SK-N-MC (cell line): ENCODE results near the gene USP38.
"Not testable (repeated sequence)": the region's sequence is repeated elsewhere in the genome, so short reads cannot be mapped to it uniquely, and the experiment has no call there.

Experiments used
- EZH2 ChIP-seq: fragments of 200-600 bp; sonication (generic); IDR thresholded peaks from one replicate; pipeline ENCODE4 v1.6.1; 2017; ENCODE audit warnings: antibody characterized with exemption
- POLR2AphosphoS5 ChIP-seq: IDR thresholded peaks from 2 replicates; pipeline ENCODE4 v1.6.1; 2012; ENCODE audit warnings: mild to moderate bottlenecking, low read depth, low read length, borderline replicate concordance

DNA sequence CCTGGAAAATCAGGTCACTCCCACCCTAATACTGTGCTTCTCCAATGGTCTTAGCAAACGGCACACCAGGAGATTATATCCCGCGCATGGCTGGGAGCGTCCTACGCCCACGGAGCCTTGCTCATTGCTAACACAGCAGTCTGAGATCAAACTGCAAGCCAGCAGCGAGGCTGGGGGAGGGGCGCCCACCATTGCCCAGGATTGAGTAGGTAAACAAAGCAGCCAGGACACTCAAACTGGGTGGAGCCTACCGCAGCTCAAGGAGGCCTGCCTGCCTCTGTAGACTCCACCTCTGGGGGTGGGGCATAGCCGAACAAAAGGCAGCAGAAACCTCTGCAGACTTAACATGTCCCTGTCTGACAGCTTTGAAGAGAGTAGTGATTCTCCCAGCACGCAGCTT, 18.0 kb upstream of the USP38 start:
- TF ChIP-seq POLR2AphosphoS5, EZH2: not testable (repeated sequence)
